ENCODE results near the gene OPRD1.

The OPRD1 gene

DNA sequence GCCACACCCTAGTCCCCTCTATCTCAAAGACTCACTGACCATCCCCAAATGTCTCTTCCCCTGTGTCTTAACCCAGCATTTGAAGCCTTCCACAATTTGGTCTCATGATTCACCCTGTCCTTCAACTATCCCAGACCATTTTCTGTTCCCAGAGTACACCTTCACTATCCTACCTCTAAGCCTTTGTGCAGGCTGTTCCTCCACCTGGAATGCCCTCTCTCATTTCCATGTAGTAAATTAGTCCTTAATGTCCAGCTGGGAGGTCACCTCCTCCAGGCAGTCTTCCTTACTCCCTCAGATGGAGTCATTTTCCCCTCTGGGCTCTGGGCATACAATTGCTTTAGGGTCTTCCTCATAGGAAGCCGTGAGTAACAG, 71.3 kb downstream of the OPRD1 start:
- DNase-seq: no peak

DNA sequence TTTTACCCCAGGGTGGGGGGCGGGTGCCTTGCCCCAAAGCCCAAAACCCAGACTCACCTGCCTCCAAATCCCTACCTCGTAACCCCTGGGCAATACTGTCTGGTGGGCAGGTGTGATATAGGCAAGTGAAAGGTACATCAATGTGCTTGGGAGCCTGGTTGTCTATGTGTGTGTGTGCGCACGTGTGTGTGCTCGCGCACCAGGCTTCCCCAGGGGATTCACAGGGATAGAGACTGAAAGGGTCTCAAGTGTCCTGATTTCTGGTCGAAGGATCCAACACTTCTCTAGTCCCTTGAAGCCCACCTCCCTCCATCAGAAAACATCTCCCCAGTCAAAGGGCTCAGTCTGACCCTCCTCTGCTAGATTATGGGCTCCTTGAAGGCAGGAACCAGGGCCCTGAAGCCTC, 73.5 kb downstream of the OPRD1 start:
- DNase-seq: peak in 1 of 56 donors; percentile 0

DNA sequence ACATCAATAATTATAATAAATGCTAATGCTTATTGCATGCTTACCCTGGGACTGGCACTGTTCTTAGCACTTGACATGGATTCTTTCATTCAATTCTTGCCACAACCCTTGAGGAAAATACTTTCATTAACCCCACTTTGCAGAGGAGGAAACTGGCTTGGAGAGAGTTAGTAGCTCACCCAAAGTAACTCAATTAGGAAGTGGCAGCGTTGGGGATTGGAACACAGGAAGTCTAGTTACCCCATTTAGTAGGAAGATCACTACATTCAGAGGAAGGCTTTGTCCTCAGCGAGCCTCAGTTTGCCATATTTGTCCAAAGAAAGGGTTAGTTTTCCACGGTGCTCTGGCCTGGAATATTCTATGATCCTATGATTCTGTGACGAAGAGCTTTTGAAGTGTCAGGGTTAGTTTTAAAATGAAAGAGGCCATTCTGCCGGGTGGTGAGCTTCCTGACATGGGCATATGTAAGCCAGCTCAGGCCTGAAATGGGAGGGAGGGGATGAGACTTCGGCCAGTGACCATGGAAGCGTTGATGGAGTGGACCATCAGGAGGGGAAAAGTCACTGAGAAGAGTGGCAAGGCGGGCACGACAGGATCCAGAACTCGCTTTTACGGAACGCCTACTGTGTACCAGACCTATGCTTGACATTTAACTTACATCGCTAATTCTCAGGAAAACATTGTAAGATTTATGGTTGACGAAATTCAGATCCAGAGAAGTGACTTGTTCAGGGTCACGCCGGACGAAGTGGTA, 74.2 kb downstream of the OPRD1 start:
- no peak for DNase-seq

DNA sequence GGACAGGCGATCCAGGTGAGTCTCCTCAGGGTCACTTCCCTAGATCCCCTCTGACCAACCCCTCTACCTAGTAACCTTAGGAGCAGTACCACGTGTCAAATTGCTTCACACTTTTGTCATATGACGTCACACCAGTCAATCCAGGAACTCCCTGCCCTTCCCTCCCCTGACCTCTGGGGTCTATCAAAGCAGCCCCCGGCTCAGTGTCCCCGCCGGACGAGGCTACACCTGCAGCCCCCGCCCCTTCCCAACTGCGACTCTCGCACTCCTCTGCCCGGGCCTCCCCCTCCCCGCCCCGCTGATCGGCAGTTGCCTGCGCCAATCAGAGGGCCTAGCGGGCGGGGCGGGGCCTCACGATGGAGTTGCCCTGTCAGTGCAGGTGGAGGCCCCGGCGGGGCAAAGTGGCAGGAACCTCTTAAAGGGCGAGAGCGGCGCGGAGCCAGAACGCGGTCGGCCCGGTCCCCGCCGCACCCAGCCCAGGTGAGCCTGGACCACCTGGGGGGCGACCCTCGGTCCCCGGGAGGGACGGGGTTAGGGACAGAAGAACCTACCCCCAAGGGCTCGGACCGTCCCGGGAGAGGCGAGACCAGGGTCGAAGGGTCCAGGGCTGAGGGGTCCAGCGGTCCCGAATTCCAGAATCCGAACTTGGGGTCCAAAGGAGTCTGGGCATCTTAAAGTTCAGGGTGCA, 74.9 kb downstream of the OPRD1 start:
- peak in 52 of 56 donors; percentile 12 to 82 (median 49) for DNase-seq

DNA sequence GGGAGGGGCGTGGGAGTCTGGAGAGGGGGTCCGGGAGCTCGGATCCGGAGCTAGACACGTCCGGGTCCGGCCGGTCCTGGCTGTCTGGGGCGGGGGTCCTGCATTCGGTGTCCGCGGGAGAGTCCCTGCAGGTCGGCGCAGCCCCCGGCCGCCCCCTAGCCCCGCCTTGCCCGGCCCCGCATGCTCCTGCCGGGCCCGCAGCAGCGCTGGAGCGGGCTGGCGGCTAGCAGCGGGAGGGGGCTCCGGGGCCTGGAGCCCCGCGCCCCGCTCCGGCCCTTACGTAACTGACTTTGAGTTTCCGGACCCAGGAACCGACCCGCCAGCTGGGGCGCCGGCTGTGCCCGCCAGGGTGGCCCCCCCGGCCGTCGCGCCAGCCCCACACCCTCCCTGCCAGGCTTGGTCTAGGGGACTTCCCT, 75.5 kb downstream of the OPRD1 start:
- peak in 6 of 56 donors; percentile 4 to 41 (median 20) for DNase-seq

DNA sequence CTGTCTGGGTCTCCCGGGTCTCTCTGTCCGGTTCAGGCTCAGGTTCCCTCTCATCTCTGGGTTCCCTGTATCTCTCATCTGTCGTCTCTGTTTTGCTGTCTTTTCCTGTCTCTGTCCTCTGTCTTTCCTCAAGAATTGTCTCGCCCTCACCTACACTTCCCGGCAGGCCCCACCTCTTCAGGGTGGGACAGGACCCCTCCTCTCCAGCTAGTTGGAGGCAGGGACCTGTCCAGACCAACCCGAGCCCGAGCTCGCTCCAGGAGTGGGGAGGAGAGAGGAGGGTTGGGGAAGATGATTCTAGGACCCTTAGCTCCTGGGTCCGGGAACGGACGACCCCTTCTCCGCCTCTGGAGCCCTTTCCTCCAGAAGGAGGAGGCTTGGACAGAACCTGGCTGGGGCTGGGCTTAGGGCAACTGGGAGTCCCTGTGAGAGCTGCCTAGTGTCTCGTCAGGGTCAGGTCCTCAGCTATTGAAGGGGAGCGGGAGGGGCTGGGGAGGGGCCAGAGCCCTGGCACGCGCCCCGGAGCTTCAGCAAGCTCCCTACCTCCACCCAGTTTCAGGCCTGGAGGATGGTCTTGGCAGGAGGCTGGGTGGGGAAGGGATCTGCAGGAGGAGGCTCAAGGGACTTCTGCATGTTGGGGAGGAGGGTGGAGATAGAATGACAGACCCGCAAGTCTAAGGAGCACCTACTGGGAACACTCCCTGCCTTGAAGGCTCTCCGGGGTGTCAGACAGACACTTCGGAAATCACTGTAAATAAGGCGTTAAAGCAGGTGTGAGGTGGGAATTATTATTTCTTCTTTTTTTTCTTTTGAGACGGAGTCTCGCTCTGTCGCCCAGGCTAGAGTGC, 76.1 kb downstream of the OPRD1 start:
- DNase-seq: peak in 4 of 56 donors; percentile 3 to 27 (median 12)

DNA sequence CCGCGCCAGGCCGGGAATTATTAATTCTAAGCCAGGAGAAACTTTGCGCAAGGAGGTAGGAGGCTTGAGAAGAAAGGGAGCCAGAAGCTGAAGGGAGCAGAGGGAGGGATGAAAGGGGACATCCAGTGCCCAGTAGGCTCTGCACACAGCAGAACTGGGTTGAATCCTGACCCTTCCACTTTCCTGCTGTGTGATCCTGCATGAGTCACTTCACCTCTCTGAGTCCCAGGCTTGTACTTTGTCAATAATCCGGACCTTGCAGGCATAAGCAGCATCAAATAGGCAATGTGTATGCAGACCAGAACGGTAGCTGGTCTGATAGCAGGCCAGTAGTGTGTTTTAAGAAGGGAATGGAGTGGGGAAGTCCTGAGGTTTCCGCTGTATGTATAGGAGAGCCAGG, 76.9 kb downstream of the OPRD1 start:
- no peak for DNase-seq

DNA sequence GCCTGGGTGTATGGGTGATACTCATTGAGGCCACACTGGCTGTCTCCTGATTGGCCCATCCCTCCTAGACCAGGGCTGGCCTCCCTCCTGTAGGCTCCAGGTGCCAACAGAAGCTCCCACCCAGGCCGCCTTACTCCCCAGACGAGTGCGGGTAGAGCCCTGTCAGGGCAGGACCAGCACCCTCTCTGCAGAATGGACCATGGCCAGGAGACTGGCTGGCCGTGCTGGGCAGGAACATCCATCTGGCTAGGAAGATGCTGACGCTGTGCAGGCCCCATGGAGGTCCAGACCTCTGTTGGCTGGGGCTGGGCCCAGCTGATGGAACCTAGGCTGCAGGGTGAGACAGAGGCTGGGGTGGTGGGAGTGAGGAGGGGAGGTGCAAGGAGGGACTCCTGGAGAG, 77.4 kb downstream of the OPRD1 start:
- no peak for DNase-seq

DNA sequence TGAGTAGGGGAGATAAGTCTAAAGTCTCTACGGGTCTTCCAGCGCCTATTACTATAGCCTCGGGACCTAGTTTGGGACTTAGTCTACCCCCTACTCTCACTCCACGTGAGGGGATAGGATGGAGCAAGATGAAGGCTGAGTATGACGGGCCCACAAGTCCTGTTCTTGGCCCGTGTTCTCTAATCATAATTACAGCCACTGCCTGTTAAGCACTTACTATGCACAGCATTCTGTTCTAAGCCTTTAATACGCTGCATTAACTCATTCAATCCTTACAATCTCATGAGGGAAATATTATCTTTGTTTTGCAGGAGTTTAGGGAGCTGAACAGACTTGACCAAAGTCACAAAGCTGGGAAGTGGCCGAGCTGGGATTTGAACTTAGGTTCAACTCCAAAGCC, 78.5 kb downstream of the OPRD1 start:
- DNase-seq: no peak

DNA sequence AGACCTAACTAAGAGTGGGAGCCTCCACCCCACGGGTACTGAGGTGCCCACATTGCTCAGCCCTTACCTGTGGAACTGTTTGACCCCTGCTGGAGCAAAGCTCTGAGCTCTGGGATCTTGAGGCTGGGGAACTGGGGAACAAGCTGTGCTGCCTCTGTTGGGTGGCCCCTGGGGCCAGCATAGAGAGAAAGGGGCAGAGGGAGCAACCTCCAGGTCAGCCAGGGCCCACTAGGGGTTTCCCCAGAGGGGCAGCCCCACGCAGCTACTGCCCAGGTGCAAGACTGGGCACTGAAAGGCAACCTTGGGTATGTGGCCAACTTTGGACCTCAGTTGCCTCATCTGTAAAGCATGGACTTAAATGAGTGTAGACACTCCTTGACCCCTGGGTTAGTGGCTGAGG, 78.9 kb downstream of the OPRD1 start:
- DNase-seq: no peak

DNA sequence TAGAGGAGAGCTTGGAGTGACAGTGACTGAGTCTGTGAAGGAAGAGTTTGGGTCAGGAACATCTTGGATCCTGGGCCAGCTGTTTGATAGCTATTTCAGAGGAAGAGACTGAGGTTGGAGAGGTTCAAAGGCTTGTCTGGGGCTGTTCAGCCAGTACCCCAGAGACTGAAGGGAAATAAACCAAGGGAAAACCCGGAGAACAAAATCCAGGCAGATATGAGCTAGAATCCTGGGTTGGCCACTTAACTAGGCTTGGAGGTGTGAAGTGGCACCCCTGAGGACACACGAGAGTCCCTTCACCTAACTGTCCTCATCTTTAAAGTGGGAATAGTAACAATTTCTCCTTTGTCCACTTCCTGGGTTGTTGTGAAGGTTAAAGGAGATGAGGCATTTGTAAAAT, 79.3 kb downstream of the OPRD1 start:
- DNase-seq: no peak

DNA sequence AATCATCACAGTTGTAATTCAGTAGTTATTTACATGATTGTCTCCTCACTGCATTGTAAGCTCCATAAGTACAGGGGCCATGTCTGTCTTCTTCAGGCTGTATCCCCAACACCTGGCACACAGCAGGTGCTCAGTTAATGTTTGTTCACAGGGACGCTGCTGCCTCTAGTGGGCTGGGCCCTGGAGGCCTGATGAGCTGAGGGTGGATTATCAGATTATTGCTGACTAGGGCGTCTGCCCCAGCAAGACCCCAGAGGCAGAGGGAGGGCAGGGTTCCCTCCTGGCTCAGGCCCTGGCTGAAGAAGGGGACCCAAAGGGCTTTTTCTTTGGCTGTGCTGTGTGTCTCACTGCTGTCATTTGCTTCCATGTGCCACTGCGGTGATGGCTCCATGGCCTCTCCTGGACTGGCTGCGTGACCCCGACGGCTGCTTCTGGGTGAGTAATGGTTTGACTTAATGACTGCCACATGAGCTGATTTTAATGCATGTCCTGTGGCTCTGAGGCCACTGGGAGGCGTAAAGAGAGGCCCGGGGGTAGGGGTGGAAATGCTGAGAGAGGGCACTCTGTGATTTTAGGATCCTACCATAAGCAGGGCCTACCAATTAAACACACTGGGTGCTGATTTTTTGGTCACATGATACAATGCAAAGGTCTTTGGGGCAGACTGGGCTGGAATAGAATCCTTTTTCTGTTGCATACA, 81.6 kb downstream of the OPRD1 start:
- no peak for DNase-seq

DNA sequence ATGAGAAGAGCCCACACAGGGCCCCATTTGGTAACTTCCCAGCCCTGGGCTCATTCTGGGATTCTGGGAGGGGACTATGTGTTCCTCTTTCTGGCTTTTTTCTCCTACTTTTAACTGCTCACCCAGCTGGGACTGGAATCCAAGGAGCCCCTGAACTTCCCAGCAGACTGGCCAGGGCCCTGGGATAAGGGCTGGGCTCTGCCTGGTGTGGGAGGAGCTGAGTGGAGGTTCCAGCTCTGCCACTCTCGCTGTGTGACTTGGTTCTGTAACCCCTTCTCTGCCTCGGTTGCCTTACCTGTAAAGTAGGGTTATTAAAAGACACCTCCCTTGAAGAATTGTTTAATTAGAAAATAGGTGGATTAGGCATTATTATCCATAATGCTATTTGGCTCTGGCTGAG, 82.8 kb downstream of the OPRD1 start:
- no peak for DNase-seq

DNA sequence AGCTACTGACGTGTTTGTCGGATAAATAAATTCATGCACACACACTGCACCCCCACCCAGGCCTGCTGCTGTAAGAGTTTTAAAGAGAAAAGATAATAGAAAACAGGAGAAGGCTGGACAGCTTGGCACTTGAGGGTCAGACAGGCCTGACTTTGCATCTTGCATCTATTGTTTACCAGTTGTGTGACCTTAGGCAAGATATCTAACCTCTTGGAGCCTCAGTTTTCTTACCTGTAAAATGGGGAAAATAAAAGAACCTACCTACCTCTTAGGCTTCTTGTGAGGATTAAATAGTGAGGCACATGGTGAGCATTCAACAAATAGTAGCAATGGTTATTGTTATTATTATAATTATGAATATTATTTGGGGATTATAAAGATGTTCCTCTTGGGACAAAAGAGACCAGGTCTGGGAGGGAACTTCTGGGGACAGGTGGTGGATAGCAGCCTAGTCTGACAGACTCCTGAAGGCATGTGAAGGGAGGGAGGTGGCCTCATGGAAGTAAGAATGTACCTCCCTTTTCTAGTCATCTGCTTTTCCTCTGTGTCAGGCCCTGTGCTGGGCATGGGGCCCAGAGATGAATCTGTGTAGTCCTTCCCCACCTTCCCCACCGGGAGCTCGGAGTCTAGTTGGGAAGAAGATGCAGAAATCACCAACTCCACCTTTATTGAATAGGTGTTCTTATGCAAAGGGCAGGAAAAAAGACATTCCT, 84.1 kb downstream of the OPRD1 start:
- no peak for DNase-seq

DNA sequence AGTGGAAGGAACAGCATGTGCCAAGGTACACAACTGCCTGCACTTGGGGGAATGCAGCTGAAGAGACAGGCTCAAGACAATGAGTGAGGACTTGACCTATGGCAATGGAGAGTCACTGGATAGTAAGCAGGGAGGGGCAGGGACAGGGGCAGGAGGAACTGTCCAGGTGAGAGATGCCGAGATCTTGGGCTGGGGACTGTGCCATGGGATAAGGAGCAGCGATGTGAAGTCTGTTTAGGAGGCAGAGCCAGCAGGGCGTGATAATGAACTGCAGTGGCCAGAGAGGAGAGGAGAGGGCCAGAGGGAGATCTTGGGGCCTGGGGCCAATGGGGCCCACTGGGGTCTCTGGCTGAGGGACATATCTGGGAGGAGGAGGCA, 84.6 kb downstream of the OPRD1 start:
- no peak for DNase-seq

DNA sequence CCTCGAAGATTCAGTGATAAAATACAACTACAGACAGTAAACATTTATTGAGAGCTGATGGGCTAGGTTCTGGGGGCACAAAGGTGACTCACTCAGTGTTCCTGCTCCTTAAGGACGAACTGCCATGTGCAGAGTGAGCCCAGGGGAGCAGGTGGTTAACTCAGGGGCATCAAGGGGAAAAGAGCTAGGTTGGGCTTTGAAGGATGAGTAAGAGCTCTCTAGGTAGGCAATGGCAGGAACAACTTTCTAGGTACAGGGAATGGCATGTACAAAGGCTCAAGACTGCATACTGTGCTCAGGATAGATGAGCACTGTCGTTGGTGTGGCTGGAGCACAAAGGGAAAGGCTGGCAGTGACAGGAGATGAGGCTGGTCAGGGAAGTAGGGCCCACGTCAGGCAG, 85.8 kb downstream of the OPRD1 start:
- DNase-seq: no peak

DNA sequence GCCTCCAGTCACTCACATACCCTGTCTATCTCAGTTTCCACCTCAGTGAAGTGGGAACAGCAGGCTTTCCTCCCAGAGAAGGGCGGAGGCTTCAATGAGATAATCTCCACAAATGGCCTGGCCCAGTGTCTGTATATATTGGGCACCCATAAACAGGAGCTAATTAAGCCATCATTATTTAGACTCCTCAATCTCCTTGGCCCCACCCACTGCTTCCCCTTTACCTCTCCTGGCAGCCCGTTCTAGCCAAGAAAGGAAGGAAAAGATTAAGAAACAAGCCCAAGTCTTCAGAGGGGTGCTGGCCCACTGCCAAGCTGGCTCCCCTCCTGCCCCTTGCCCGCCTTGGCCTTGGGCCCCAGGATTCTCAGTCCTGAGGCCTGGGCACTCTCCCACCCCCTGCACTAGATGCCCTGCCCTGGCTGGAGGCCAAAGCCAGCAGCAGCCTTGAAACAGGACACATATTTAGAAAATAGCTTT, 86.5 kb downstream of the OPRD1 start:
- DNase-seq: peak in 6 of 56 donors; percentile 3 to 34 (median 9)

DNA sequence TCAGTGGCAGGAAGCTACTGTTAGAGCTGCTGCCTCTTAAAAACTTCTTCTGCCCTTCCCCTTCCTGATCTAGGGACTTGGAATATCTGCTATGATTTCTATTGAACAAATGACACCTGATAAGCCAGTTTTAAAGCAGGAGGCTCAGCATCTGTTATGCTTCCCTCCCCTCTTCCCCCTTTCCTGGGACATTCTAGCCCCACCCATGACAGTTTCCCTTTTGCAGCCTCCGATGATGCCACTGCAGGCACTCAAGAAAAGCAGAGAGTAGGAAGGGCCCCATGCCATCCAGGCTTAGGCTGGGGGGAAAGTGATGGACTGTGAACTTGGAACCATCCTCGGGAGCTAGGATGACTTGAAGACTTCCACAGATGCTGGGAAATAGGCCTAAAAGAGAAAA, 87.3 kb downstream of the OPRD1 start:
- no peak for DNase-seq

DNA sequence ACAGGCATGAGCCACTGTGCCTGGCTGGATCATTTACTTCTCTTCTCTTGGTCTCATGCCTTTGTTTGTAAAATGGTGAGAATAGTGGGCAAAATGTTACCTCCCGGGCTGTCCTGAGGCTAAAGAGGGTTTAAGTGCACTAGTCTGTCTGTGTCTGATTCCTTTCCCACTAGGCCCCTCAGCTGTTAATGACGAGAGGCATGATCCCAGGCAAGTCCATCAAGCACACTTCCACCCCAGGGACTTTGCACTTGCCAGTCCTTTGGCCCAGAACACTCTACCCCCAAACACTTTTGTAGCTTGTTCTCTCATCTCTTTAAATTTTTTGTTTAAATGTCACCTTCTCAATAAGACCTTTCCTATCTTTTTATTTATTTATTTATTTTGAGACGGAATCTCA, 88.6 kb downstream of the OPRD1 start:
- no peak for DNase-seq

DNA sequence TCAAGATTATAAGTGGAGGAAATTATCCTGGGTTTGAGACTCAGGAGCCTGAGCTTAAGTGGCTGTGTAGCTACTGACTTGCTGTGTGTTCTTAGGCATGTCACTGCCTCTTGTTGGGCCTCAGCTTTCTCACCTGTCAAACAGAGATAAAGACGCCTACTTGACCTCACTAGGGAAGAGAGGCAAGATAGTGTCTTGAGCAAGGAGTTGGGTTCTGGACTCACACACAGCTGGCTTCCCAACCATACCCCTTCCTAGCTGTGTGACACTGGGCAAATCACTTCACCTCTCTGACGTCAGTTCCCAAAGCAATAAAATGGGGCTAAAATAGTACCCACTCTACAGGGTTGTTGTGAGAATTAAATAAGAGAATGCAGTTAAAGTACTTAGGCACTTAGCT, 90.8 kb downstream of the OPRD1 start:
- no peak for DNase-seq
